Spinal cord (tissue), 10 donors: ENCODE results near the gene TMCO4. TPM values are rescaled to one million over a fixed set of nuclear protein-coding genes. Genes with fewer than 3 reads are reported as not detected.

Experiments
- DNase-seq, 6 donors: peaks; one replicate each; pipeline versions ENCODE4 v3.0.0 to v3.0.0-alpha.2; 2013 to 2015; ENCODE audit warnings: low spot score in 6 of 6, low read depth in 4 of 6
- H3K27ac ChIP-seq: one replicate; pipeline ENCODE4 v1.5.1; 2013; ENCODE audit warnings: low read depth, low read length, control low read depth
- H3K27me3 ChIP-seq: one replicate; pipeline ENCODE4 v1.6.1; 2013; ENCODE audit warnings: low read length; ENCODE audit not compliant: control insufficient read depth, insufficient read depth
- H3K36me3 ChIP-seq: one replicate; pipeline ENCODE4 v1.6.1; 2013; ENCODE audit warnings: low read length; ENCODE audit not compliant: control insufficient read depth, insufficient read depth
- H3K4me1 ChIP-seq: one replicate; pipeline ENCODE4 v1.6.1; 2013; ENCODE audit warnings: low read length; ENCODE audit not compliant: control insufficient read depth, insufficient read depth
- H3K4me3 ChIP-seq: one replicate; pipeline ENCODE4 v1.5.1; 2013; ENCODE audit warnings: low read depth, low read length, control low read depth
- H3K9me3 ChIP-seq: one replicate; pipeline ENCODE4 v1.6.1; 2013; ENCODE audit warnings: low read length; ENCODE audit not compliant: control insufficient read depth, insufficient read depth
- whole genome bisulfite sequencing: methylation state at CpG from one replicate; pipeline ENCODE4 v1.1.5; 2013; ENCODE audit warnings: missing lambda C conversion rate; ENCODE audit not compliant: insufficient coverage; 5-methylcytosine and 5-hydroxymethylcytosine counted together
- polyA plus RNA-seq, 2 donors: library from polyadenylated mRNA; unstranded; fragments of 120-200 nt; gene quantifications; one replicate each; pipeline ENCODE4 v1.2.1, GENCODE V29; 2013; ENCODE audit not compliant: insufficient read length in 2 of 2
- total RNA-seq, 2 donors: library from RNA; depleted of rRNA in 1 of 2; stranded (reverse); fragments of 120-200 nt in 1 of 2; fragments of >200 nt in 1 of 2; gene quantifications; one replicate each; pipeline versions ENCODE4 v1.2.3 to v1.2.4, GENCODE V29; 2013 to 2014
- donor health status: healthy.

TMCO4 gene
- total and polyA plus RNA-seq, 4 donors, result 2.2 to 6.1 (median 3.2) TPM

- Histone ChIP-seq H3K36me3 (no peaks in the 10 kb centered on the region), H3K4me1 (peaks cover 6% of the 10 kb centered on the region), H3K9me3 (no peaks in the 10 kb centered on the region), H3K4me3 (no peak overlapping the region), H3K27ac (no peak overlapping the region), H3K27me3 (no peaks in the 10 kb centered on the region)
- no peak for DNase-seq
- 100% methylated on average over 2 of the region's 10 CpGs for WGBS
These were observed 29.1 kb downstream of the TMCO4 start for GRCh38 chr1:19770436-19771190.

- Histone ChIP-seq H3K36me3 (no peaks in the 10 kb centered on the region), H3K27me3 (no peaks in the 10 kb centered on the region), H3K27ac (no peak overlapping the region), H3K4me1 (peaks cover 6% of the 10 kb centered on the region), H3K9me3 (no peaks in the 10 kb centered on the region), H3K4me3 (no peak overlapping the region)
- DNase-seq, result no peak
- 61% methylated on average over 8 of the region's 10 CpGs for WGBS
These were observed 30.3 kb downstream of the TMCO4 start for GRCh38 chr1:19769211-19769932.

GRCh38 chr1:19768353-19769210 lies 31.1 kb downstream of the TMCO4 start:
- DNase-seq, result no peak
- no peak overlapping the region for H3K27ac ChIP-seq
- no peaks in the 10 kb centered on the region for H3K36me3 ChIP-seq
- H3K4me3 ChIP-seq, result no peak overlapping the region
- H3K9me3 ChIP-seq, result no peaks in the 10 kb centered on the region
- H3K27me3 ChIP-seq, result no peaks in the 10 kb centered on the region
- 58% methylated on average over 15 of the region's 18 CpGs for WGBS
- peaks cover 6% of the 10 kb centered on the region for H3K4me1 ChIP-seq

DNA sequence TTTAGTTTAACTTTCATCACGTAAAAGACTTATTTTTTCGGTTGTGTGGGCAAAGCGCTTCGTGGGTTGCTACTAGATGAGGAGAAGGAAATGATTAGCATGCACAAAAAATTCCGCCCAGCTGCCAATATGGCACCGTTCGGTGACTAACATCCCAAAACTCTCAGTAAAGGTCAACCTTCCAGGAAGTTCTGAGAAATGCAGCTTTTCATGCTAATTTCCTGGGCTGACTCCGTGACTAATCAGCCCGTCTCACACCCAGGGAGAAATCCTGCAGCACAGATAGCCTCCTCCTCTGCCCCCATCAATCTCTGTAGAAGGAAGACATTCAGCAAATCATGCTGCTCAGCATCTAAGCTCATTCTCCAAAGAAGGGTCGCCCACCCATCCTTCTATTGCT lies 34.1 kb downstream of the TMCO4 start:
- H3K4me1 ChIP-seq, result peaks cover 6% of the 10 kb centered on the region
- H3K36me3 ChIP-seq, result no peaks in the 10 kb centered on the region
- no peak for DNase-seq
- no peaks in the 10 kb centered on the region for H3K27me3 ChIP-seq
- no peak overlapping the region for H3K27ac ChIP-seq
- H3K4me3 ChIP-seq, result no peak overlapping the region
- H3K9me3 ChIP-seq, result no peaks in the 10 kb centered on the region
- 50% methylated on average over 6 of the region's 10 CpGs for WGBS

DNA sequence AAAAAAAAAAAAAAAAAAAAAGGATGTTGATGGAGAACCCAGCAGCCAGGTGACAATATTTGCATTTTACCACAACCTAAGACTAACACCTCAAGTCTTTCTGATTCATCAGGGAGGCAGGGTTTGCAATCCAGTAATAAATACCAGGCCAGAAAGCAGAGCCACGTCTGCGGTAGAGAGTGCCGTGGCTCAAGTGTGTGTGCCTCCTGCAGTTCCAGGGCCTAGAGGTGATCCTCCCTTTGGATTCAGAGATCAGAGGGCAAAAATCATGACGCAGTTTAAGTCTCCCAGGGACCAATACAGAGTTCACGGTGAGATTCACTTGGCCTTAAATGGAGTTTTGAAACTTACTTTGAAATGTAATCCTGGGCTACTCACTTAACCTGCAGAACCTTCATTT lies 34.9 kb downstream of the TMCO4 start:
- DNase-seq, result no peak
- 72% methylated on average over 5 of the region's 5 CpGs for whole genome bisulfite sequencing
- H3K36me3 ChIP-seq, result no peaks in the 10 kb centered on the region
- H3K4me3 ChIP-seq, result no peak overlapping the region
- no peaks in the 10 kb centered on the region for H3K27me3 ChIP-seq
- no peak overlapping the region for H3K27ac ChIP-seq
- H3K4me1 ChIP-seq, result peaks cover 6% of the 10 kb centered on the region
- no peaks in the 10 kb centered on the region for H3K9me3 ChIP-seq

DNA sequence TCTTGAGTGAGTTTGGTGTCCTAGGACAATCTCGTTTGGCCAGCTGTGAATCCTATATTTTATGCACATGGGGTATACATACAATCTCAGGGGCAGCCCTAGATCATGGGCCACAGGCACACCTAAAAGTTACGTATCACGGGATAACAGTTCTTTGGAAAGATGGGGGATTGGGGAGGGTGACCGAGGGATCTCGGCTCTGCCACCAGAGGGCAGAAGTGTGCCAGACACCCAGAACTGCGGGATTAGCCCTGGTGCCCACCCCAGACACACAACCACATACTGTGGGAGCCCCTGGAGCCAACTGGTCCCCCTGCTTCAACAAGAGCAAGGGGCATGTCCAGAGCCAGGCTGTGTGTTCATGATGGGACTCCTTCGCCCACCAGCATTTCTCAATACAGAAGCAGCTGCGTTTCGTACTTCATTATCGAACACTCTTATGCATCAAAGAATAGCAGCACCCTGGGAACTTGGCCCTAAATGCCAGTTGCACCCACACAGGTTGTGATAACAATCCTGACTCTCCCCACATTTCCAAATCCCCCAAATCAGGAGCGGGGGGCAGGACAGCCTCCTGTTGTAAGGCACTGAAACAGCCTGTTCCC lies 37.4 kb downstream of the TMCO4 start:
- Histone ChIP-seq H3K27me3 (no peaks in the 10 kb centered on the region), H3K27ac (no peak overlapping the region), H3K36me3 (no peaks in the 10 kb centered on the region), H3K4me3 (no peak overlapping the region), H3K4me1 (no peaks in the 10 kb centered on the region), H3K9me3 (no peaks in the 10 kb centered on the region)
- 61% methylated on average over 7 of the region's 11 CpGs for WGBS
- DNase-seq, result peak in 1 of 6 donors; percentile 9

DNA sequence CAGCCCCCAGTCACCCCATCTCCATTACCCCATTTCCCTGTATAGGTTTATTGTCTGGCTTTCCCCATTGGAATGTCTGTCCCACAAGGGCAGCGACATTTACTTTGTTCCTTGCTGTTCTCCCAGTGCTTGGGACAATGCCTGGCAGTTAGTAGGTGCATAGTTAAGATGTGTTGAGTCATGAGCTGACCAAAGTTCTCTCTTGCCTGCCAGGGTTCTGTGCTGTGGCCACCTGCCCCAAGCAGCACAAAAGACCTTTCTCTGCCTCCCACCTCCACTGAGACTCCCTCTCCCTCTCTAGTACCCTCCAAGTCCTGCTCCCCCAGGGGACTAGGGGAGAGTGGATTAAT lies 40.0 kb downstream of the TMCO4 start:
- Histone ChIP-seq H3K27me3 (no peaks in the 10 kb centered on the region), H3K4me3 (no peak overlapping the region), H3K9me3 (no peaks in the 10 kb centered on the region), H3K4me1 (no peaks in the 10 kb centered on the region), H3K36me3 (no peaks in the 10 kb centered on the region), H3K27ac (no peak overlapping the region)
- DNase-seq, result no peak
- 80% methylated on average over 1 of the region's 1 CpG for WGBS

GRCh38 chr1:19758227-19758830 lies 41.4 kb downstream of the TMCO4 start:
- H3K27ac ChIP-seq, result no peak overlapping the region

GRCh38 chr1:19757641-19758040 lies 42.1 kb downstream of the TMCO4 start:
- Histone ChIP-seq H3K36me3 (no peaks in the 10 kb centered on the region), H3K27me3 (no peaks in the 10 kb centered on the region), H3K9me3 (no peaks in the 10 kb centered on the region), H3K27ac (no peak overlapping the region), H3K4me3 (no peak overlapping the region), H3K4me1 (no peaks in the 10 kb centered on the region)
- 100% methylated on average over 3 of the region's 4 CpGs for WGBS
- no peak for DNase-seq

More at GRCh38 chr1:19758227-19758830, 41.4 kb downstream of the TMCO4 start:
- Histone ChIP-seq H3K9me3 (no peaks in the 10 kb centered on the region), H3K4me3 (no peak overlapping the region), H3K27me3 (no peaks in the 10 kb centered on the region), H3K4me1 (no peaks in the 10 kb centered on the region), H3K36me3 (no peaks in the 10 kb centered on the region)
- no peak for DNase-seq
- WGBS, result 68% methylated on average over 5 of the region's 7 CpGs
